ENCODE results near the gene FRYL. TPM values are rescaled to one million over a fixed set of nuclear protein-coding genes. Genes with fewer than 3 reads are reported as not detected.

The FRYL gene
- total RNA-seq, 4 donors from 2014 or later = 14.5 to 43.7 (median 20.1) TPM

DNA sequence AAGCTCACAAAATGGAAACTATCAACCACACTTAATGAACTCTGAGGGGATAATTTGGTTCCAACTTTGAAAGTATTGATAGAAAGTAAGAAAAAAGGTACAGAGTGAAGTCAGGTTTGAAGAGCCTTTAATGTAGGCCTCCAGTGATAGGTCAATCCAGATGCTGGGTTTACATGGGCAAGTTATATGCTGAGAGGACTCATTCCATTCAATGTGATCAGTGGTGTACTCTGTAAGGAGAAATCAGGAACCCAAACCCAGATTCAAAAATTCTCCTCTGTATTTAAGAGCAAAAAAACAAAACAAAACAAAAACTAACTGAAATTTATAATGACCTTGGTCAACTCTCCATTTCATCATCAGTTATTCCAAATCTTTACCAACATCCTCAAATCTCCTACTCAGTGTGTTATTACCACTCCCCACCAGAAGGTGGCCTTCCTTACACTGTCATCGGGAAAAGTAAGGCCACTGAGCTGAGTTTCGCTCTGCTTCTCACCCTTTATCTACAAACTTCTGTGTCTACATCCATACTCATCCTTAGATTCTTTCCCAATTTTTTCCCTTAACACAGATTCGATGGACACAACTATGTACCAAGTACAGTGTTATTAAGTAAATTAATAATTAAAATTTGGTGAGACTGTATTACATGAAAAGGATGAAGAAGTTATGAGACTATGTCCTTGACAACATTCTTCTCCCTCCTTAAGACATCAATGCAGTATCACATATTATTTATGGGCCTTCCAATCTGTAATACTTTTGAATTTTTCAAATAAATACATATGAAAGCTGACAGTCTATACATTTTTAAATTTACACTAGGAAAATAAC is 201.7 kb downstream of the FRYL start:
- no peak overlapping the region for H3K27ac ChIP-seq
- DNase-seq = peak in 1 of 2 donors; percentile 34
- in situ Hi-C loops (cut with MboI; ENCODE audit: low sequenced_read_pairs in 4 of 4) = loop anchor here in 3 of 4 donors (5.0 to 10.0 kb wide), 2 partner anchors 106 to 384 kb away; no protein-coding TSS in a partner anchor

DNA sequence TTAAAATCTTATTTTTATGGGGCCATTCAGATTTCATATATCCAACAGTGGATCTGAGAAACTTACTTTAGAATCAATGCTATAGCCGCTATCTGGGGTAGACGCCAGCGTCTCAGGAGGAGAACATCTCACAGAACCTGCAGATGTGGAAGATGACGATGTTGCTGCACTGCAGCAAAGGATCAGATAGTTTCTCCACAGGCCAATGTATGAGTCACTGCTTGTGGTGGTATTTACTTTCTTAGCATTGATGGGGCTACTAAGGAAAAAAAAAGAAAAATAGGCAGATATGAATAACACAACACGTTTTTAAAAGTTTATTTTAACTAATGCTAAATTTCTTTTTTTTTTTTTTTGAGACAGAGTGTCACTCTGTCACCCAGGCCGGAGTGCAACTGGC is 204.1 kb downstream of the FRYL start:
- no peak for TF ChIP-seq POLR2A (IDR thresholded peaks at IDR 0.05)
- TF ChIP-seq, protein P1, sequence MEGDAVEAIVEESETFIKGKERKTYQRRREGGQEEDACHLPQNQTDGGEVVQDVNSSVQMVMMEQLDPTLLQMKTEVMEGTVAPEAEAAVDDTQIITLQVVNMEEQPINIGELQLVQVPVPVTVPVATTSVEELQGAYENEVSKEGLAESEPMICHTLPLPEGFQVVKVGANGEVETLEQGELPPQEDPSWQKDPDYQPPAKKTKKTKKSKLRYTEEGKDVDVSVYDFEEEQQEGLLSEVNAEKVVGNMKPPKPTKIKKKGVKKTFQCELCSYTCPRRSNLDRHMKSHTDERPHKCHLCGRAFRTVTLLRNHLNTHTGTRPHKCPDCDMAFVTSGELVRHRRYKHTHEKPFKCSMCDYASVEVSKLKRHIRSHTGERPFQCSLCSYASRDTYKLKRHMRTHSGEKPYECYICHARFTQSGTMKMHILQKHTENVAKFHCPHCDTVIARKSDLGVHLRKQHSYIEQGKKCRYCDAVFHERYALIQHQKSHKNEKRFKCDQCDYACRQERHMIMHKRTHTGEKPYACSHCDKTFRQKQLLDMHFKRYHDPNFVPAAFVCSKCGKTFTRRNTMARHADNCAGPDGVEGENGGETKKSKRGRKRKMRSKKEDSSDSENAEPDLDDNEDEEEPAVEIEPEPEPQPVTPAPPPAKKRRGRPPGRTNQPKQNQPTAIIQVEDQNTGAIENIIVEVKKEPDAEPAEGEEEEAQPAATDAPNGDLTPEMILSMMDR (IDR thresholded peaks at IDR 0.05 in 4 of 5, conservative IDR thresholded peaks at IDR 0.05 in 1 of 5) = no peak
- H3K27ac ChIP-seq = no peak overlapping the region
- ATAC-seq (no peak), DNase-seq (no peak)
- no peak overlapping the region for H3K4me3 ChIP-seq
- no peaks in the 10 kb centered on the region for H3K4me1 ChIP-seq
- in situ Hi-C loops (cut with MboI; ENCODE audit: low sequenced_read_pairs in 4 of 4) (loop anchor here in 3 of 4 donors (5.0 to 10.0 kb wide), 2 partner anchors 109 to 386 kb away; no protein-coding TSS in a partner anchor), intact Hi-C loops (cut with DNase I; ENCODE audit: low total_unique reads) (loop anchor here (5.0 kb wide), 2 partner anchors 106 to 256 kb away; partner anchors contain the start of gene OCIAD1)
- H3K9me3 ChIP-seq = no peaks in the 10 kb centered on the region
- peaks cover 0 to 45% of the 10 kb centered on the region in 2 donors for H3K36me3 ChIP-seq
- H3K27me3 ChIP-seq = no peaks in the 10 kb centered on the region

More for the DNA sequence above, 201.7 kb downstream of the FRYL start:
- peak; percentile 83 to 93 for ATAC-seq
- intact Hi-C loops (cut with DNase I; ENCODE audit: low total_unique reads) = loop anchor here (1.0 to 5.0 kb wide), 4 partner anchors 104 to 385 kb away; partner anchors contain the start of gene OCIAD1
- H3K4me3 ChIP-seq = no peak overlapping the region
- H3K27me3 ChIP-seq = no peaks in the 10 kb centered on the region
- TF ChIP-seq, protein P1 (IDR thresholded peaks at IDR 0.05 in 4 of 5, conservative IDR thresholded peaks at IDR 0.05 in 1 of 5) = peak; percentile 78 to 89 (median 83)
- no peak for TF ChIP-seq POLR2A (IDR thresholded peaks at IDR 0.05)
- H3K4me1 ChIP-seq = no peaks in the 10 kb centered on the region
- H3K36me3 ChIP-seq = peaks cover 0 to 42% of the 10 kb centered on the region in 2 donors
- H3K9me3 ChIP-seq = no peaks in the 10 kb centered on the region

DNA sequence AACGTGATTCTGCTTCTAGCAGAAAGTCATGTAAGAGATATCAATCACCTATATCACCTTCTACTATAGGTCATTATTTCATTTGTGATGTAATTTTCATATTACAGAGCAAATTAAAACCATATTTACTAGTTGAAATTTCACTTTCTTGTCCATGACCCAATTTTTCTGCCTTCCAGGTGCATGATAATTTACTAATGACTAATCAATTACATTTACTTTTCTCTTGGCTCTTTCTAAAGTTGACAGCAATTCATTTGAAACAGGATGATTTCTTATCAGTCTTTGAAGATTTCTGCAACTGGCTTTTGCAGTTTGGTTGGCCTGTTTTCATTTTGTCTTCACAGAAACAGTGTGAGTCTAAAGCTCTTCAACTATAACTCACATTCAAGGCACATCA is 208.6 kb downstream of the FRYL start:
- Histone ChIP-seq H3K4me3 (no peak overlapping the region), H3K4me1 (no peaks in the 10 kb centered on the region), H3K27ac (no peak overlapping the region), H3K9me3 (no peaks in the 10 kb centered on the region), H3K36me3 (peaks cover 0 to 61% of the 10 kb centered on the region in 2 donors), H3K27me3 (no peaks in the 10 kb centered on the region)
- no peak for ATAC-seq
- TF ChIP-seq, protein P1 (IDR thresholded peaks at IDR 0.05 in 4 of 5, conservative IDR thresholded peaks at IDR 0.05 in 1 of 5) = no peak
- no peak for TF ChIP-seq POLR2A (IDR thresholded peaks at IDR 0.05)
- in situ Hi-C loops (cut with MboI; ENCODE audit: low sequenced_read_pairs in 4 of 4) = loop anchor here in 1 of 4 donors (10.0 kb wide), 1 partner anchor 113 kb away; no protein-coding TSS in a partner anchor
- DNase-seq = no peak
- intact Hi-C loops (cut with DNase I; ENCODE audit: low total_unique reads) = no loop called here

DNA sequence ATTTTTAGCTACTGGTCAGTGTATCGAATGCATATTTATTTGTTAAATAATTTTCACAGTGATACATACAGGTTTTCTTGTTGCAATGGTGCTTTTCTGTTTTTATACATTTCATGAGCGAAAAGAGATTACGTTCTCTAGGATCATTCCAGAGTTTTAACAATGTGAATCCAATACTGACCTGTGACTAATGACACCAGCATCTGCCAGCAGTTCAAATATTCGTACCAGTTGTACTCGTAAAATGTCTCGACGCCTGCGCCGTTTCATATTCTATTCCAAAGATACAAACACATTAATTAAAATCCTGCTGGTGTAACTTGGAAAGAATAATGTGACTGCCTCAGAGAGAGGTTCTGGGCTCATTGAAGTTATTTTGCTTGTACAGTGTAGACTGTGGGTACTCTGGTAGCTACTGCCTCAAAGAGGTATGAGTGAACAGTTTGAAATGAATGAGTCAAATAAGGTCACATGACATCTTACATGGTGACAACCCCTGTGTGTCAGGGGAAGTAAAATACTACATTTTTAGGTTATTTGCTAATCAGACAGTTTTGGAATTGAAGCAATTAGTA is 209.3 kb downstream of the FRYL start:
- in situ Hi-C loops (cut with MboI; ENCODE audit: low sequenced_read_pairs in 4 of 4) (loop anchor here in 1 of 4 donors (10.0 kb wide), 1 partner anchor 114 kb away; no protein-coding TSS in a partner anchor), intact Hi-C loops (cut with DNase I; ENCODE audit: low total_unique reads) (no loop called here)
- ATAC-seq (no peak), DNase-seq (no peak)
- Histone ChIP-seq H3K27me3 (no peaks in the 10 kb centered on the region), H3K36me3 (peaks cover 0 to 62% of the 10 kb centered on the region in 2 donors), H3K4me1 (no peaks in the 10 kb centered on the region), H3K4me3 (no peak overlapping the region), H3K27ac (no peak overlapping the region), H3K9me3 (no peaks in the 10 kb centered on the region)
- no peak for TF ChIP-seq POLR2A (IDR thresholded peaks at IDR 0.05)
- TF ChIP-seq, protein P1 (IDR thresholded peaks at IDR 0.05 in 4 of 5, conservative IDR thresholded peaks at IDR 0.05 in 1 of 5) = no peak
